ENCODE data around the gene SRPK2. TPM values are rescaled to one million over a fixed set of nuclear protein-coding genes. Genes with fewer than 3 reads are reported as not detected.

Gene SRPK2
- polyA plus RNA-seq, 1 of the 3 experiments (the other 2 are of a cell fraction) = 15.4 TPM

DNA sequence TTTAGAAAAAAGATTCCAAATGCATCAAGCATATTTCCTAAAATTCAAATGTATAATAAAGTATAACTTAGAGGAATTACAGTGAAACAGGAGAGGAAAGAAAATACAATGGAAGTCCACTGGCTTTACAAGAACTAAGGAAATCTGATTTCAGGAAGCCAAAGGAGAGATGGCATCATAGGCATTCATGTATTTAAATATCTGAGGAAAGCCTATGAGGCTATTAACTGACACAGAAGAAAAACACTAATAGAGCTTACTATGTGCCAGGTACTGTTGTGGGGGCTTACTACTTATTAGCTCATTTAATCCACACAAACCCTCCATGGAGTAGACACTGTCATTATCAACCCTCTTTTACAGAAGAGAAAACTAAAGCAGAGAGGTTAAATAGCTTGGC, 92.2 kb downstream of the SRPK2 start:
- ChIA-PET CTCF (interaction anchor here (0.8 to 1.5 kb wide), 4 partner anchors 12 to 155 kb away, joined by 3 to 4 read pairs (median 4); no protein-coding TSS in a partner anchor), POLR2A (no interaction called here)
- Histone ChIP-seq H3K4me3 (ENCODE audit: low read depth in 2 of 2, low read length in 1 of 2) (no peak overlapping the region), H3K79me2 (ENCODE audit: insufficient read depth) (peaks cover 95% of the 10 kb centered on the region), H3K4me1 (ENCODE audit: control insufficient read depth in 1 of 2, insufficient read depth in 2 of 2, low read depth in 1 of 2, low read length in 1 of 2) (no peaks in the 10 kb centered on the region; a peak in 1 of 4 replicates), H3K9me3 (no peaks in the 10 kb centered on the region), H4K20me1 (ENCODE audit: insufficient read depth) (peaks cover 58% of the 10 kb centered on the region), H2AFZ (ENCODE audit: low read depth) (no peak overlapping the region), H3K36me3 (replicated peaks in 1 of 2; ENCODE audit: control insufficient read depth in 1 of 2, insufficient read depth in 2 of 2, low read length in 1 of 2) (peaks cover 0 to 3% of the 10 kb centered on the region in 2 experiments), H3K9me2 (no peaks in the 10 kb centered on the region), H3K27ac (ENCODE audit: low read depth in 2 of 2, low read length in 1 of 2) (peak overlapping the region in 1 of 2 experiments; percentile 9; a peak in 2 of 4 replicates), H3K4me2 (no peak overlapping the region), H3K9ac (no peak overlapping the region), H3K27me3 (ENCODE audit: insufficient read depth) (no peaks in the 10 kb centered on the region), H3F3A (replicated peaks; ENCODE audit: insufficient read depth) (peaks cover 10% of the 10 kb centered on the region)
- no peak for DNase-seq
- TF ChIP-seq EZH2phosphoT487 (IDR thresholded peaks at IDR 0.05; ENCODE audit: borderline replicate concordance, low read depth) (no peak), ZBTB33 (IDR thresholded peaks at IDR 0.05; ENCODE audit: borderline replicate concordance, low read depth) (no peak)

DNA sequence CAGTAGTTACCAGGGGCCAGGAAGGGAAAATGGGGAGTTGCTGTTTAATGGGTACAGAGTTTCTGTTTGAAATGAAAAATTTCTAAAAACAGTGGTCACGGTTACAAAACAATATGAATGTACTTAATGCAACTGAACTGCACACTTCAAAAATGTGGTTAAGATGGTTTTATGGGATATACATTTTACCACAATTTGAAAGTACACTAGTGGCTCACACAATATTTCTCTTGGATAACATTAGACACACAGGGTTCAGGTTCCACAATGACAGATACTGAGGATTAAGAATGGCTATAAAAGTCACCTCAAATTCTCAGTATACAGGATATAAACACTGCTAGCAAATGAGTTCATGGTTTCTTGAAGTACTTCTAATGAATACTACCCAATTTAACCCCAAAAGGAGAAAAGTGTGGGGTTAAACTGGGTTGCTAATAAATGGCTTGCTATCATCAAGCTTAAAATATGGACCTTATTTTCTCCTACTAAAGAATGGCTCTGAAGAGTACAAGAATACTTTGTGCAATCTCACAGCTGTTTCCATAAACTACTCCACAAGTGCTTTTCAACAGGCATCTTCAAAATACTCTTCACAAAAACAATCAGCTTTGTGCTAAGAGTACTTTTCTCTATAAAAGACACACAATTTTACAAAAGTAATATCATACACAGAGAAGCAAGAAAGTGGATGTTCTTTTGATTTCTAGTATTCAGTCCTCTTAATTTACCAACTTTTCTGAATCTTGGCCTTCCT, 92.9 kb downstream of the SRPK2 start:
- no peaks in the 10 kb centered on the region; a peak in 1 of 4 replicates for H3K4me1 ChIP-seq (ENCODE audit: control insufficient read depth in 1 of 2, insufficient read depth in 2 of 2, low read depth in 1 of 2, low read length in 1 of 2)
- ChIA-PET POLR2A (no interaction called here), CTCF (interaction anchor here (1.0 to 1.5 kb wide), 2 partner anchors 13 to 154 kb away, joined by 3 read pairs; no protein-coding TSS in a partner anchor)
- peak overlapping the region in 1 of 2 experiments; percentile 9; a peak in 2 of 4 replicates for H3K27ac ChIP-seq (ENCODE audit: low read depth in 2 of 2, low read length in 1 of 2)
- H3K27me3 ChIP-seq (ENCODE audit: insufficient read depth) = no peaks in the 10 kb centered on the region
- H3F3A ChIP-seq (replicated peaks; ENCODE audit: insufficient read depth) = peaks cover 10% of the 10 kb centered on the region
- no peaks in the 10 kb centered on the region for H3K9me2 ChIP-seq
- no peak overlapping the region for H2AFZ ChIP-seq (ENCODE audit: low read depth)
- no peak overlapping the region for H3K4me3 ChIP-seq (ENCODE audit: low read depth in 2 of 2, low read length in 1 of 2)
- H3K9me3 ChIP-seq = no peaks in the 10 kb centered on the region
- peaks cover 95% of the 10 kb centered on the region for H3K79me2 ChIP-seq (ENCODE audit: insufficient read depth)
- no peak overlapping the region for H3K9ac ChIP-seq
- H3K4me2 ChIP-seq = no peak overlapping the region
- peaks cover 0 to 3% of the 10 kb centered on the region in 2 experiments for H3K36me3 ChIP-seq (replicated peaks in 1 of 2; ENCODE audit: control insufficient read depth in 1 of 2, insufficient read depth in 2 of 2, low read length in 1 of 2)
- 96% methylated on average over 1 of the region's 1 CpG for whole genome bisulfite sequencing (ENCODE audit: low lambda C conversion rate)
- peaks cover 60% of the 10 kb centered on the region for H4K20me1 ChIP-seq (ENCODE audit: insufficient read depth)
- no peak for DNase-seq
- no peak for TF ChIP-seq REST (IDR thresholded peaks at IDR 0.05; ENCODE audit: low read depth, low read length)
- TF ChIP-seq ZBTB33 (IDR thresholded peaks at IDR 0.05; ENCODE audit: borderline replicate concordance, low read depth) = no peak
- TF ChIP-seq SIN3A (IDR thresholded peaks at IDR 0.05; ENCODE audit: borderline replicate concordance, low read depth, low read length) = no peak
- TF ChIP-seq EZH2phosphoT487 (IDR thresholded peaks at IDR 0.05; ENCODE audit: borderline replicate concordance, low read depth) = no peak
- no peak for TF ChIP-seq USF1 (IDR thresholded peaks at IDR 0.05; ENCODE audit: borderline replicate concordance, low read depth)
- TF ChIP-seq, protein P1, sequence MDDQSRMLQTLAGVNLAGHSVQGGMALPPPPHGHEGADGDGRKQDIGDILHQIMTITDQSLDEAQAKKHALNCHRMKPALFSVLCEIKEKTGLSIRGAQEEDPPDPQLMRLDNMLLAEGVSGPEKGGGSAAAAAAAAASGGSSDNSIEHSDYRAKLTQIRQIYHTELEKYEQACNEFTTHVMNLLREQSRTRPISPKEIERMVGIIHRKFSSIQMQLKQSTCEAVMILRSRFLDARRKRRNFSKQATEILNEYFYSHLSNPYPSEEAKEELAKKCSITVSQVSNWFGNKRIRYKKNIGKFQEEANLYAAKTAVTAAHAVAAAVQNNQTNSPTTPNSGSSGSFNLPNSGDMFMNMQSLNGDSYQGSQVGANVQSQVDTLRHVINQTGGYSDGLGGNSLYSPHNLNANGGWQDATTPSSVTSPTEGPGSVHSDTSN (IDR thresholded peaks at IDR 0.05) = no peak
- TF ChIP-seq, protein P2, sequence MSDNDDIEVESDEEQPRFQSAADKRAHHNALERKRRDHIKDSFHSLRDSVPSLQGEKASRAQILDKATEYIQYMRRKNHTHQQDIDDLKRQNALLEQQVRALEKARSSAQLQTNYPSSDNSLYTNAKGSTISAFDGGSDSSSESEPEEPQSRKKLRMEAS (IDR thresholded peaks at IDR 0.05; ENCODE audit: low read depth) = no peak
- TF ChIP-seq, protein P3, sequence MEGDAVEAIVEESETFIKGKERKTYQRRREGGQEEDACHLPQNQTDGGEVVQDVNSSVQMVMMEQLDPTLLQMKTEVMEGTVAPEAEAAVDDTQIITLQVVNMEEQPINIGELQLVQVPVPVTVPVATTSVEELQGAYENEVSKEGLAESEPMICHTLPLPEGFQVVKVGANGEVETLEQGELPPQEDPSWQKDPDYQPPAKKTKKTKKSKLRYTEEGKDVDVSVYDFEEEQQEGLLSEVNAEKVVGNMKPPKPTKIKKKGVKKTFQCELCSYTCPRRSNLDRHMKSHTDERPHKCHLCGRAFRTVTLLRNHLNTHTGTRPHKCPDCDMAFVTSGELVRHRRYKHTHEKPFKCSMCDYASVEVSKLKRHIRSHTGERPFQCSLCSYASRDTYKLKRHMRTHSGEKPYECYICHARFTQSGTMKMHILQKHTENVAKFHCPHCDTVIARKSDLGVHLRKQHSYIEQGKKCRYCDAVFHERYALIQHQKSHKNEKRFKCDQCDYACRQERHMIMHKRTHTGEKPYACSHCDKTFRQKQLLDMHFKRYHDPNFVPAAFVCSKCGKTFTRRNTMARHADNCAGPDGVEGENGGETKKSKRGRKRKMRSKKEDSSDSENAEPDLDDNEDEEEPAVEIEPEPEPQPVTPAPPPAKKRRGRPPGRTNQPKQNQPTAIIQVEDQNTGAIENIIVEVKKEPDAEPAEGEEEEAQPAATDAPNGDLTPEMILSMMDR (IDR thresholded peaks at IDR 0.05) = no peak
- TF ChIP-seq JUND (IDR thresholded peaks at IDR 0.05) = no peak
- no peak for TF ChIP-seq TAF1 (IDR thresholded peaks at IDR 0.05; ENCODE audit: borderline replicate concordance, low read depth, low read length)
- TF ChIP-seq NRF1 (IDR thresholded peaks at IDR 0.05; ENCODE audit: low read depth, low read length) = no peak

Measured in SK-N-SH (cell line).